ENCODE results near the gene GALNT5.
"Not testable (repeated sequence)": the region's sequence is repeated elsewhere in the genome, so short reads cannot be mapped to it uniquely, and the experiment has no call there.

GALNT5 gene

DNA sequence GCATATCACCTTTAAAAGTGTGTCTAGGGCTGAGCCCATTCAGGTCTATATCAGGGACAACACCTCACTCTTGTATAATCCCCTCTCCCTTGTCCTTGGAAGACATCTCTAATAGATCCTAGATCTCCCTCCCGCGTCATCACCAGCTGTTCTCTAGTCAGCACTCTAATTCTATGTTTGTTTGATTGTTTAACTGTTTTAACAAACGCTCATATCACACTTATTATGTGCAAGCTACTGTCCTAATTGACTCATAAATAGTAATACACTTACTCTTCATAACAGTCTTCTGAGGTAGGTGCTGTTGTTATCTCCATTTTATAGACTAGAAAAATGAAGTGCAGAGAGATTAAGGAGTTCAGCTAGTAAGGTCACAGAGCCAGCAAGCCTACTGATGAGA is 69.7 kb downstream of the GALNT5 start:
- DNase-seq (ENCODE audit: low spot score) = no peak

DNA sequence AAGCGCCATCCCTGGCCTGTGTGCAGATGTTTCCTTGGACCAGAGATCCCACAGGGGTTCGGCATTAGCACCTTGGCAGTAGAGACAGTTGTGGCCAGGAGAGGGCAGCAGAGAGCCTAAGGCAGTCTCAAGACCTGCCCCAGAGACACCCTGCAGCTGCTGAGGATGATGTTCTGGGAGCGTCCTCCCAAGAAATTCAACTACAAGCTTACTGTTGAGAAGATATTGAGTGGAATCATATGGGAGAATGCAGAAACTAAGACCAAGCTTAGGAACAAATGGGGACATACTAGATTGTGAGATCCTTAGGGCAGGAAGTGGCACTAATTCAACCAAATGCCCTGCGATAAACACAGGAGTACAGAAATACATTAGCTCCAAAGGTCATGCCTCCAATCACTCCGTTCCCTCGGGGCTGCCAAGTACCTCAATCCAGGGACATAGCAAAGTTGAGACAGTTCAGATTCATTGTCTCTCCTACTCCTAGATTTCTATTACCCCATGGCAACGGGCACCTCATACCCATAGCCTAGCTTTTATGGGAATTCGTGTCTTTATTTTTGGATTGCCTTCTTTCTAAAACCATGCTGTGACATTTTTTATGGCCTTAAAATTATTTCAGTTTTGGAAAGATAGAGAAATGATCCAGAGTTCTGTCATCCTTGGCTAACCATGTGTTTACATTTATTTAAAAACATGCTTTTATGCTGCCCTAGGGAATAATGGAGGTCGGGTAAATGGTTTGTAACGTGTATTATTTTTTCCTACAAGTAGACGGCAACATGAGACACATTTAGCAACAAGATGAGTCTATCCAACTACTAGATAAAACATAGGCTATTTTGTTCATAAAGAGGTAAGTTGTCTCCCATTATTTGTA is 70.4 kb downstream of the GALNT5 start:
- DNase-seq (ENCODE audit: low spot score) = peak; percentile 73

DNA sequence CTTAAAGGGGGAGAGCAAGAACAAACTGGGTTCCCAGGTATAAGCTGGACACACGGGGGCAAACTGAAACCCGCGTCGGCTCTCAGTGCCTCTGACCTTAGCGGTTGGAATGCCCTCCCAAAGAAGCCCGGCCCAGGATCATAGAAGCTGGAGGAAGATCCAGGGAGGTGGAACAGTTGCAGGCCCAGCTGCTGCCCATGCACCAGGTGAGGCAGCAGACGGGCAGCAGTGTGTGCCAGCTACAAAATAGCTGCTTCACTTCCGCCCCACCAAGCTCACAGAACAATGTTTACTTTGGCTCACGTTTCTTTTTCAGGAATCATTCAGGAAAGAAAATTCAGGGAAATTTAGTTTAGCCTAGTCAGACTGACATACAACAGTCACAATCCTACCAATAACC is 72.0 kb downstream of the GALNT5 start:
- no peak for DNase-seq (ENCODE audit: low spot score)

- DNase-seq (ENCODE audit: low spot score) = no peak
Measured at GRCh38 chr2:157333304-157334047, 76.0 kb downstream of the GALNT5 start.

GRCh38 chr2:157334335-157334734 is 76.8 kb downstream of the GALNT5 start:
- DNase-seq (ENCODE audit: low spot score) = no peak

GRCh38 chr2:157334797-157335196 is 77.3 kb downstream of the GALNT5 start:
- DNase-seq (ENCODE audit: low spot score) = no peak

- no peak for DNase-seq (ENCODE audit: low spot score)
Measured at GRCh38 chr2:157336137-157337010, 78.9 kb downstream of the GALNT5 start.

- DNase-seq (ENCODE audit: low spot score) = no peak
Measured at GRCh38 chr2:157337978-157338377, 80.5 kb downstream of the GALNT5 start.

- DNase-seq (ENCODE audit: low spot score) = no peak
Measured at GRCh38 chr2:157339965-157340655, 82.6 kb downstream of the GALNT5 start.

DNA sequence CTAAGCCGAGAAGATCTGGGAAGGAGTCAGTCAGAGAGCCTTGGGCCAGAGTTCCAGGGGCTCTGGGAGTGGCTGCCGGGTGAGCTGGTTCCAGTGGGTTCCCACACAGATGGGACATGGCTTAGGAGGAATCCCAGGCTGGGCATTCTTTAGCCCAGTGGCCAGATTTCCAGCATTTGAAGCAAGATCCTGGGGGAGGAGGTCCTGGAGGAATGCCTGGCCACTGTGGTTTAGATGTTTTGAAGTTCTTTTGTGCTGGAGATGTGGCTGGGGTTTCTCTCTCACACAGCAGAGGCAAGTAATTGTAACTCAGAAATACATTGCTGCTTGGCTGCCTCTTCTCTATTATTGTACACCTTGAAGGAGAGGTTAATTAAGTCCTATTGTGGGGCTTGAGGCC is 83.9 kb downstream of the GALNT5 start:
- not testable (repeated sequence) for DNase-seq (ENCODE audit: low spot score)

- no peak for DNase-seq (ENCODE audit: low spot score)
Measured at GRCh38 chr2:157345647-157346389, 88.3 kb downstream of the GALNT5 start.

DNA sequence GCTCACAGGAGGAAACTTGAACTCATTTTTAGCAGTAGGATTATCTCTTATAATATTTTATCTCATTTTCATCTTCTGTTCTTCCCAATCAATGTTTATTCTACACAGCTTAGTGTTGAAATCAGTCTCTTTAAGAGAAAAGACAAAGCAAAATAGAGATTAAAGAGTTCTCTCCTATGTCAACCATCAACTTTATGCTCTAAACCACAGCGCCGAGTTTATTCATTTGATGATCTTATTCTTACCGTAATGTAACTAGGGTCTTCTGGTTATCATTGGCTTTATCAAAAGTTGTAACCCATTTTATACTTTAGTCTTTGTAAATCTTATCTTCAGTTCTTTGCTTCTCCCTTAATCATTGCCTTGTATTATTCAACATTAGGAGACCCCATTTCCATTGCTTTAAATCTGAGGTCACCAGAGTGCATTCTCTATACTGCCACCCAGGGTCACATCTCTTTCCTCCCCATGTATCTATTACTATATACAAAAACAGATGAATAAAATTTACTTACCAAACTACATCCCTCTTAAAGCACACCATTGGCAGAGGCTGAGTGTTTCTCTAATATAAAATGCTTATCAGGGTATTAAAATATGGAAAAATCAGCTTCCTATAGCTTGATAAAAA is 90.9 kb downstream of the GALNT5 start:
- no peak for DNase-seq (ENCODE audit: low spot score)

- DNase-seq (ENCODE audit: low spot score) = no peak
Measured at GRCh38 chr2:157349949-157350515, 92.5 kb downstream of the GALNT5 start.

DNA sequence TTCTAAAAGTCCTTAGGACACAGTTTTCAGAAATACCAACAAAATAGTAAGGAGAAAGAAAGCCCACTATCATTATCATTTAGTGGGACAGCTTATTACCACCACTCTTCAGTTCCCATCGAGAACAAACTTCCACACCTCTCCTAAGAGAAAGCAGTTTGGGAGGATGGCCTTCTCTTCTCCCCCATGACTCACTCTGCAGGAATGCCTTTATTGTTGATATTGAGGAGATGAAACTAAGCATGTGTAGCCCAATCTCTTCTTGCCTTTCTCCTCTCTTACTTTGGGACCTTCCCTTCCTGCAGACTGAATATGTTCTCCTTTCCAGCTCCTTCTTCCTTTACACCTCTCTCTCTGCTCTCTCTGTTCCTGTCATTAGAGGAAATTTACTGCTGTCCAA is 98.1 kb downstream of the GALNT5 start:
- DNase-seq (ENCODE audit: low spot score) = peak; percentile 19

- DNase-seq (ENCODE audit: low spot score) = no peak
Measured at GRCh38 chr2:157359628-157360027, 102.1 kb downstream of the GALNT5 start.

DNA sequence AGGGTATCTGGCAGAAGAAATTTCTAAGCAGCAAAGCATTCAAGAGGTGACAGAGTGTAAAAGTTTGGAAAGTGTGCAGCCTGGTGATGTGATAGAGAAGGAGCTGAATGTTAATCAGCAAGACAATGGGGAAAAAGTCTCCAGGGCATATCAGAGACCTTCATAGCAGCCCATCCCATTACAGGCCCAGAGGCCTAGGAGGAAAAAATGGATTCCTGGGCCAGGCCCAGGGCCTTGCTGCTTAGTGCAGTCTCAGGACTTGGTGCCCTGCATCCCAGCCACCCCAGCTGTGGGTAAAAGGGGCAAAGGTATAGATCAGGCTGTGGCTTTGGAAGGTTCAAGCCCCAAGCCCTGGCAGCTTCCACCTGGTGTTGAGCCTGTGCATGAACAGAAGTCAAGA is 104.0 kb downstream of the GALNT5 start:
- DNase-seq (ENCODE audit: low spot score) = no peak

DNA sequence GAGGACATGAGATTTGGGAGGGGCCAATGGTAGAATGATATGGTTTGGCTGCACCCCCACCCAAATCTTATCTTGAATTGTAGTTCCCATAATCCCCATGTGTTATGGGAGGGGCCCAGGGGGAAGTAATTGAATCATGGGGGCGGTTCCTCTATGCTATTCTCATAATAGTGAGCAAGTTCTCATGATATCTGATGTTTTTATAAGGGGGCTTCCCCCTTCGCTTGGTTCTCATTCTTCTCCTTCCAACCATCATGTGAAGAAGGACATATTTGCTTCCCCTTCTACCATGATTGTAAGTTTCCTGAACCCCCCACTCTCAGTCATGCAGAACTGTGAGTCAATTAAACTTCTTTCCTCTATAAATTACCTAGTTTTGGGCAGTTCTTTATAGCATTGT is 105.1 kb downstream of the GALNT5 start:
- no peak for DNase-seq (ENCODE audit: low spot score)

DNA sequence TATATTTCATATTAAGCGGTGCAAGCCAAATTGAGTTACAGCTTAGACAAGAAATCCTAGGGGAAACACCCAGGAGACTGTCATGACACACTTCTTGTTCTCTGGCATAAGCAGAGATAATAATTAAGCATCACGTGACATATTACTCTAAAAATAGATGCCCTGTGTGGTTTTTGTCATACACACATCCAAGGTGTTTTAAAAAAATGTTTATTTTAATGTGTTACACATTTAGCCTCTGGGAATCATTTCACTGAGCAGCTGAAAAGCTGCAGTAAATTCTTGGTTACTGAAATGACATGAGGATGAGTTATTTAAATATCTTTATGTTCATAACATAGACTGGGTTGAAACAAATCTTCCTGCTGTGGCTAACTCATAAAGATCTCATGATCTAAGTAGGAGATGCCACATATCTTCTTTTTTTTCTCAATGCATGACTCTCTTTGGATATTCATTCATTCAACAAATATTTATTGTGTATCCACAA is 106.2 kb downstream of the GALNT5 start:
- DNase-seq (ENCODE audit: low spot score) = peak; percentile 20

Data from hepatic stellate cell (primary cell).